NCI-H345 treated with DMSO at 0.1 percent for 48 hours (cell line): Measurements from ENCODE around the gene AMPH.
"Not testable (repeated sequence)": the region's sequence is repeated elsewhere in the genome, so short reads cannot be mapped to it uniquely, and the experiment has no call there.

ENCODE experiments used
- DNase-seq: peaks from one replicate; lab custom pipeline; 2025; ENCODE audit not compliant: unreplicated experiment; lab: John Stamatoyannopoulos, UW

Gene AMPH

DNA sequence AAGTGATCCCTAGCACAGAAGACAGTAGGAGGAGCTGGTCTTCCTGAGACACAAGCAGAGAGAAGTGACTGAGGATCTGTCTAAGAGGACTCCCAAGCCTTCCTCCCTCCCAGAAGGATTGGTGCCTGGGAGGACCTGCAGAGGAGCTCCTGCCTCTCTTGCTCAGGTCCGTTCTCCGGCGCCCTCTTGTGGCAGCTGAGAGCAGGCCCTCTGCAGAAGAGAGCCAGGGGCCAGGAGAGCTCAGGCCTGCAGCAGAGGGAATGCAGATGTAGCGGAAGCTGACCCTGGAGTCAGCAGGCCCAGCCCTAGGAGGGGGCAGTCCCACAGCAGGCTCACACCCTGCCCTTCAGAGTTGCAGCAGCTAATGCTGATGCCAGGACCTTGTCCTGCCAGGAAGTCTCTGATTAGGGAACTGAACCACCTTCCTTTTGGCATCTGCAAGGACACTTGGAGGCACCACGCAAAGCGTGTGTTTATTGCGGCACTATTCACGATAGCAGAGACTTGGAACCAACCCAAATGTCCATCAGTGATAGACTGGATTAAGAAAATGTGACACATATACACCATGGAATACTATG is 276.8 kb downstream of the AMPH start:
- DNase-seq = not testable (repeated sequence)

DNA sequence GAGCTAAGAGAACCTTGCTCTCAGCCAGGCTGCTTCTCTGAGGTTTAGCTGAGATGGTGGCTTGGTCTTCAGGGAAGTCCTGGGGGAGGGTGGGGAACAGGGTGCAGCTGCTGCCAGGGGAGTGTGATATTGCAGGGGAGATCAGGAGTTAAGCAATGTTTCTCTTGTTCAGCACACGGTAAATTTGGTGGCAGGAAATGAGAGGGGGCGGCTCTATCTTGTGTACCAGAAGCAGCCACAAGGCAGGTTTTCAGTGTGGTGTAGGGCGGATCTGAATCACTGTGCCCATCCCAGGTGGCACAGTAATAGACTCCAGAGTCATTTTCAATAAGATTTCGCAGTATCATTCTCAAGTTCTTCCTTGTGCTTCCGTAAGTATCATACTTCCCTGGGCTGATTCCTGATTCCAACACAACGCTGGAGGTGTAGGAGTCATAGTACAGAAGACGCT is 277.7 kb downstream of the AMPH start:
- not testable (repeated sequence) for DNase-seq

DNA sequence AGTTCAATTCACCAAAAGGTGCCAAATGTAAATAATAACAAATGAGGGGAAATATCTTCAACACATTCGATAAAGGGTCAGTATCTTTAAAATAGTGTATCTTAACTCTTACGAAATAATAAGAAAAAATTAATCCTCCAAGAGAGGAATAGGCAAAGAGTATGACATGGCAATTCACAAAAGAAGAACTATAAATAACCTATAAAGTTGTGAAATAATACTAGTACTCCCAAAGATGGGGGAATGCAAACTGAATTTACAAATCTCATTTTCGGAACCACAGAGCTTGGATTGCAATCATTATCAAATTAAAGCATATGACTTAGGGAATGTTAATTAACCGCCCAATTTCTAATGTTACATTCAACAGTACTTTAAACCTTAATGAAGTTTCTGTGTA is 279.6 kb downstream of the AMPH start:
- no peak for DNase-seq

DNA sequence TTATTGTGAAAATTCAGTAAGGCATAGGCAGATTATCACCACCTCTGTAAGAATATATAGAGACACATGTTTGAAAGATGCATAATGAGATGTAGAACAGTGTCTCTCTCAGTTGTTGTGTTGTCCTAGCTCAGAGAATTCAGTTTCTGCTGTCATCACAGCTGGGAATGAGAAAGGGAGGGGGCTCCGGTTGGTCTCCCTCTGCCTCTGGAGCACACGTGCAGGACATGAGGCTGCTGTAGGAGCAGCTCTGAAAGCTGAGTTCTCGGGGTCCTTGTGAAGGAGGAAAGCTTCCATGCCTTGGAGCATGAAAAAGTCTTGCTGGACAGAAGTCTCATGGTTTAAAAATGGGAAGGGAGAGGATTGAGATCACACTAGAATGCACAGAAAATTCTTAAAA is 280.4 kb downstream of the AMPH start:
- DNase-seq = not testable (repeated sequence)

DNA sequence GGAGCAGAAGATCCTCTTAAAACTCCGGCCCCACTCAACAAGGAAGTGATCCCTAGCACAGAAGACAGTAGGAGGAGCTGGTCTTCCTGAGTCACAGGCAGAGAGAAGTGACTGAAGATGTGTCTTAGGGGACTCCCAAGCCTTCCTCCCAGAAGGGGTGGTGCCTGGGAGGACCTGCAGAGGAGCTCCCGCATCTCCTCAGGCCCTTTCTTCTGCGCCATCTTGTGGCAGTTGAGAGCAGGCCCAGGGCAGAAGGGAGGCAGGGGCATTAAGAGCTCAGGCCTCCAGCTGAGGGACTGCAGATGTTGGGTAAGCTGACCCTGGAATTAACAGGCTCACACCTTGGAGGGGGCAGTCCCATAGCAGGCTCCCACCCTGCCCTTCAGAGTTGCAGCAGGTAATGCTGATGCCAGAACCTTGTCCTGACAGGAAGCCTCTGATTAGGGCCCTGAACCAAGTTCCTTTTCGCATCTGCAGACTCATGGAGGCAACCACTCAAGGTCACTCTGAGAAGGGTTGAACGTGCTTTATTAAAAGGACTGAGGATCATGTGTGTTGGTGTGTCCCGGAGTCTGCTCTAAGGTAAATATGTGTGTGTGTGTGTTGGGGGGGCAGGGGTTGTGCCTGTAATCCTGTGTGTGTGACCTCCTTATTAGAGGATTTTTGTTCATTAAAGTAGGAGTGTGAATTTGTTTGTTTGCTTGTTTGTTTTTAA is 281.1 kb downstream of the AMPH start:
- DNase-seq = not testable (repeated sequence)

DNA sequence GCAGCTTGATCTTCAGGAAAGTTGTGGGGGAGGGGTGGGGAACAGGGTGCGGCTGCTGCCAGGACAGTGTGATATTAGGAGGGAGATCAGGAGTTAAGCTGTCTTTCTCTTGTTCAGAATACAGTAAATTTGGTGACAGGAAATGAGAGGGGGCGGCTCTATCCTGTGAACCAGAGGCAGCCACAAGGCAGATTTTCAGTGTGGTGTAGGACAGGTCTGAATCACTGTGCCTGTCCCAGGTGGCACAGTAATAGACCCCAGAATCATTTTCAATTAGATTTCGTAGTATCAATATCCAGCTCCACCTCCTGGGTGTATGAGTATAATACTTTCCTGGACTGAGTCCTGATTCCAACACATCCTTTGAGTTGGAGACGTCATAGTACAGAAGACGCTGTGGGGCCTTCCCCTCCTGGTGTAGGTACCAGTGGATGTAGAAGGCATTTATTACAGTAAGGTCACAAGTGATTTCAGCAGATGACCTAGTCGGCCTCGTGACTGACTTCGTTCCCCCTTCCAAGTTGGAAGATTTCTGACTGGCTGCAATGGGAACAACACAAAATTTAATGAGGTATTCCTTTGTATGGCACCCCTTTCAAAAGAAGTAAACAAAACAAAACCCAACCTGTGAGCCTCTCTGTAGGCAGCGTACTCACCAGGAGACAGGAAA is 281.9 kb downstream of the AMPH start:
- DNase-seq = not testable (repeated sequence)

DNA sequence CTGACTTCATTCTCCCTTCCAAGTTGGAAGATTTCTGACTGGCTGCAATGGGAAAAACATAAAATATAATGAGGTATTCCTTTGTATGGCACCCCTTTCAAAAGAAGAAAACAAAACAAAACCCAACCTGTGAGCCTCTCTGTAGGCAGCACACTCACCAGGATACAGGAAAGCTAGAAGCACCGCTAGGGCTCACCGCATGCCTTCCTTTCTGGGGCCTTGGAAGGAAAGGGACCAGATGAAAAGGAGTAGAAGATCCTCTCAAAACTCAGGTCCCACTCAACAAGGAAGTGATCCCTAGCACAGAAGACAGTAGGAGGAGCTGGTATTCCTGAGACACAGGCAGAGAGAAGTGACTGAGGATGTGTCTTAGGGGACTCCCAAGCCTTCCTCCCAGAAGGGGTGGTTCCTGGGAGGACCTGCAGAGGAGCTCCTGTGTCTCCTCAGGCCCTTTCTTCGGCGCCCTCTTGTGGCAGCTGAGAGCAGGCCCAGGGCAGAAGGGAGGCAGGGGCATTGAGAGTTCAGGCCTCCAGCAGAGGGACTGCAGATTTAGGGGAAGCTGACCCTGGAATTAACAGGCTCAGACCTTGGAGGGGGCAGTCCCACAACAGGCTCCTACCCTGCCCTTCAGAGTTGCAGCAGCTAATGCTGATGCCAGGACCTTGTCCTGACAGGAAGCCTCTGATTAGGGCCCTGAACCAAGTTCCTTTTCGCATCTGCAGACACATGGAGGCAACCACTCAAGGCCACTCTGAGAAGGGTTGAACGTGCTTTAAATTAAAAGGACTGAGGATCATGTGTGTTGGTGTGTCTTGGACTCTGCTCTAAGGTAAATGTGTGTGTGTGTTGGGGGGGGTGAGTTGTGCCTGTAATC is 285.6 kb downstream of the AMPH start:
- not testable (repeated sequence) for DNase-seq

DNA sequence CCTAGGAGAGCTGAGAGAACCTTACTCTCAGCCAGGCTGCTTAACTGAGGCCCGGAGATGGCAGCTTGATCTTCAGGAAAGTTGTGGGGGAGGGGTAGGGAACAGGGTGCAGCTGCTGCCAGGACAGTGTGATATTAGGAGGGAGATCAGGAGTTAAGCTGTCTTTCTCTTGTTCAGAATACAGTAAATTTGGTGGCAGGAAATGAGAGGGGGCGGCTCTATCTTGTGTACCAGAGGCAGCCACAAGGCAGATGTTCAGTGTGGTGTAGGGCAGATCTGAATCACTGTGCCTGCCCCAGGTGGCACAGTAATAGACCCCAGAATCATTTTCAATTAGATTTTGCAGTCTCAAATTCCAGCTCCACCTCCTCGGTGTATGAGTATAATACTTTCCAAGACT is 286.4 kb downstream of the AMPH start:
- DNase-seq = not testable (repeated sequence)

DNA sequence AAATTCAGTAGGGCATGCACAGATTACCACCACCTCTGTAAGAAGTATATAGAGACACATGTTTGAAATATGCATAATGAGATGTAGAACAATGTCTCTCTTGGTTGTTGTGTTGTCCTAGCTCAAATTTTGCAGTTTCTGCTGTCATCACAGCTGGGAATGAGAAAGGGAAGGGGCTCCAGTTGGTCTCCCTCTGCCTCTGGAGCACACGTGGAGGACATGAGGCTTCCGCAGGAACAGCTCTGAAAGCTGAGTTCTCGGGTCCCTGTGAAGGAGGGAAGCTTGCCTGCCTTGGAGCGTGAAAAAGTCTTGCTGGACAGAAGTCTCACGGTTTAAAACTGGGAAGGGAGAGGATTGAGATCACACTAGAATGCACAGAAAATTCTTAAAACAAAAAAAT is 289.0 kb downstream of the AMPH start:
- DNase-seq = not testable (repeated sequence)

DNA sequence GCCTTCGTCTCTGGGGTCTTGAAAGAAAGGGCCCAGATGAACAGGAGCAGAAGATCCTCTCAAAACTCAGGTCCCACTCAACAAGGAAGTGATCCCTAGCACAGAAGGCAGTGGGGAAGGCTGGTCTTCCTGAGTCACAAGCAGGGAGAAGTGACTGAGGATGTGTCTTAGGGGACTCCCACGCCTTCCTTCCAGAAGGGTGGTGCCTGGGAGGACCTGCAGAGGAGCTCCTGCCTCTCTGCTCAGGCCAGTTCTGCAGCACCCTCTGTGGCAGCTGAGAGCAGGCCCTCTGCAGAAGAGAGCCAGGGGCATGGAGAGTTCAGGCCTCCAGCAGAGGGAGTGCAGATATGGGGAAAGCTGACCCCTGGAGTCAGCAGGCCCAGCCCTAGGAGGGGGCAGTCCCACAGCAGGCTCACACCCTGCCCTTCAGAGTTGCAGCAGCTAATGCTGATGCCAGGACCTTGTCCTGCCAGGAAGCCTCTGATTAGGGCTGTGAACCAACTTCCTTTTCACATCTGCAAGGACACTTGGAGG is 289.9 kb downstream of the AMPH start:
- DNase-seq = not testable (repeated sequence)

DNA sequence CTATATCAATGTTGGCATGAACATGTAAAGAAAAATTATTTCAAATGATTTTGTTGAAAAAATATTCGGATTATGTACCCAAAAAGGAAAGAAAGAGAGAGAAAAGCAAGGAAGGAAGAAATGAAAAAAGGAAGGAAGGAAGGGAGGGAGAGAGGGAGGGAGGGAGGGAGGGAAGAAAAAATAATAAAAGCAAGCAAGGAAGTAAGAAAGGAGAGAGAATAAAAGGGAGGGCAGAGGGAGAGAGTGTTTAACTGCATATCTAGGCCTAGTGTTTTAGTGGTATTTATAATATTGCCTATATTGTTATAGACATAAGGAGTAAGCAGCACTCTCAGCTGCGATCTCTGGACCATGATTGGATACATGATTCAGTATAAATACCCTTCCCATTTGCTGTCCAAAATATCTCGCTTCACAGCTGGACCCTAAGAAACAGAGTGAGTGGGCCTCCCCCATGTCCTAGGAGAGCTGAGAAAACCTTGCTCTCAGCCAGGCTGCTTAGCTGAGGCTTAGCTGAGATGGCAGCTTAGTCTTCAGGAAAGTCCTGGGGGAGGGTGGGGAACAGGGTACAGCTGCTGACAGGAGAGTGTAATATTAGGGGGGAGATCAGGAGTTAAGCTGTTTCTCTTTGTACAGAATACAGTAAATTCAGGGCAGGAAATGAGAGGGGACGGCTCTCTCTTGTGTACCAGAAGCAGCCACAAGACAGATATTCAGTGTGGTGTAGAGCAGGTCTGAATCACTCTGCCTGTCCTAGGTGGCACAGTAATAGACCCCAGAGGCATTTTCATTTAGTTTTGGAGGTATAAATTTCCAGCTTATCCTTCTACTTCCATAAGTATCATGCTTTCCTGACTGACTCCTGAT is 291.0 kb downstream of the AMPH start:
- no peak for DNase-seq

DNA sequence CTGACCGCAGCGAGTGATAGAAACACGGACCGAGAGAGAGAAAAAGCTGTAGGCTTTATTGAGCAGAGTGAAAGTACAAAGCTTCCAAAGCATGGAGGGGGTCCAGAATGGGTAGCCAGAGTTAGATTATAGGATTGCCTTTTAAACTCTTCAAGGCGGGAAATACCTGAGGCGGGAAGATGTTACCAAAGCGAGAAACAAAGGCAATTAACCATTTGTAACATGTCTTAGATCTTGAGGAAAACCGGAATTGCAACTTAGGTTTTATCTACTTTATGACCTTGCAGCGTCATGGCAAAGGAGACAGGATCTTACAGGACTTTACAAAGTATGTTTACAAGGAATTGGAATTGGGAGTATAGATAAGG is 295.0 kb downstream of the AMPH start:
- DNase-seq = not testable (repeated sequence)

DNA sequence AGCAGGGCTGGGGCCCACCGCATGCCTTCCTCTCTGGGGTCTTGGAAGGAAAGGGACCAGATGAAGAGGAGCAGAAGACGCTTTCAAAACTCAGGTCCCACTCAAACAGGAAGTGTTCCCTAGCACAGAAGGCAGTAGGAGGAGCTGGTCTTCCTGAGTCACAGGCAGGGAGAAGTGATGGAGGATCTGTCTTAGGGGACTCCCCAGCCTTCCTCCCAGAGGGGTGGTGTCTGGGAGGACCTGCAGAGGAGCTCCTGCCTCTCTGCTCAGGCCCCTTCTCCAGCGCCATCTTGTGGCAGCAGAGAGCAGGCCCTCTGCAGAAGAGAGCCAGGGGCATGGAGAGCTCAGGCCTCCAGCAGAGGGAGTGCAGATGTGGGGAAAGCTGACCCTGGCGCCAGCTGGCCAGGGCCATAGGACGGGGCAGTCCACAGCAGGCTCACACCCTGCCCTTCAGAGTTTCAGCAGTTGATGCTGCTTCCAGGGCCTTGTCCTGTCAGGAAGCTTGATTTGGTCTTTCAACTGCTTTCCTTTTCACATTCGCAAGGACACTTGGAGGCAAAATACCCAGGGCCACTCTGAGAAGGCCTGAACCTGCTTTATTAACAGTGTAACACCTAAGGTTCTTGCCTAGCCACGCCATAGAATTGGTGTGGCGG is 295.6 kb downstream of the AMPH start:
- DNase-seq = no peak

DNA sequence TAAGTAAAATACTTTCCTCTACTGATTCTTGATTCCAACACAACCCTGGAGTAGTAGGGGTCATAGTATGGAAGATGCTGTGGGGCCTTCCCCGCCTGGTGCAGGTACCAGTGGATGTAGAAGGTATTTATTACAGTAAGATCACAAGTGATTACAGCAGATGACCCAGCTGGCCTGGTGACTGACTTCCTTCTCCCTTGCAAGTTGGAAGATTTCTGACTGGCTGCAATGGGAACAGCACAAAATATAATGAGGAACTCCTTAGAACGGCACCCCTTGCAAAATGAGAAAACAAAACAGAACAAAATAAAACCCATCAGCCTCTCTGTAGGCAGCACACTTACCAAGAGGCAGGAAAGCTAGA is 296.1 kb downstream of the AMPH start:
- no peak for DNase-seq

DNA sequence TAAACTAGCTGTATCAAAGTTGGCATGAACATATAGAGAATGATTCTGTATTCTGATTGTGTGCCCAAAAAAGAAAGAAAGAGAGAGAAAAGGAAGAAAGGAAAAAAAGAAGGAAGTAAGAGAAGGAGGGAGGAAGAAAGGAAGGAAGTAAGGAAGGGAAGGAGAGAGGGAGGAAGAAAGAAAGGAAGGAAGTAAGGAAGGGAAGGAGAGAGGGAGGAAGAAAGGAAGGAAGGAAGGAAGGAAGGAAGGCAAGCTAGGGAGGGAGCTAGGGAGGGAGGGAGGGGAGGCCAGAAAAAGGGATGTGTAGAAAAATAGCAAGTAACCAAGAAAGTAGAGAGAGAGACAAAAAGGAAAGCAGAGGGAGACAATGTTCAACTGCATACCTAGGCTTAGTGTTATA is 297.0 kb downstream of the AMPH start:
- no peak for DNase-seq
